ENCODE results near the gene PMP22. TPM values are rescaled to one million over a fixed set of nuclear protein-coding genes. Genes with fewer than 3 reads are reported as not detected.

PMP22 gene
- total RNA-seq, 2 donors from 2014 or later: 192 to 207 TPM

DNA sequence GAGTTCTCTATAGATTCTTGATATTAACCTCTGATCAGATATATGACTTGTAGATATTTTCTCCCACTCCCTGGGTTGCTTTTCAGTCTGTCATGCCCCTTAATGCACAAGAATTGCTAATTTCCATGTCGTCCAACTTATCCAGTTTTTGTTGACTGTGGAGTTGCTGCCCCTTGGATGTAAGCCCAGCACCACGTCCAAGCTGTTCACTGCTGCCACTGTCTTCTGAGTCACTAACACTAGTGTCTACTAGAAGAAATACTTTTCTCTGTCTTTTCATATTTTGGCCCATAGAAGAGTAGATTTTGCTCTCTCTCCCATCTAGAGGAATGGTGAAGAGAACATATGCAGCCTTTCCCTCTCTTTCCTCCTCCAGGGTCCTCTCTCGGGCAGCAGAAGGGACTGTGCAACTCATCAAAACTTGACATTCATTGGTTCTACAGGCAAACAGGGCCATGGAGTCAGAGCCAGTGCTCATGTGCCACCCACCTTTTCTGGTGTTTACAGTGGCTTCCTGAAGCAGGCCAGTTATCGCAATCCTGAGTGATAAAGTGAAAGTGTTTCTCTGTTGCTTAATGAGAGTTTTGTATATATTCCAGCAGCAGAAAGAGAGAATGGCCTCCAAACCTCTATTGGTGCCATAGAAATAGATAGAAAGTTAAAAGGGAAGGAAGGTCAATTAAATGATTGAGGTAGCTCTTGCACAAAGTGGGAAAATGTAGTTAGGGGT, 22.6 kb upstream of the PMP22 start:
- ATAC-seq (ENCODE audit: insufficient number of reproducible peaks, low FRiP score, low read depth): no peak
- Histone ChIP-seq H3K9me3 (no peaks in the 10 kb centered on the region), H3K4me1 (ENCODE audit: control insufficient read depth in 1 of 2, low read depth in 2 of 2) (no peaks in the 10 kb centered on the region), H3K4me3 (no peak overlapping the region), H3K27me3 (replicated peaks; ENCODE audit: insufficient read depth) (no peaks in the 10 kb centered on the region), H3K27ac (no peak overlapping the region), H3K36me3 (no peaks in the 10 kb centered on the region)
- no peak for TF ChIP-seq CTCF (IDR thresholded peaks at IDR 0.05)
- no peak for DNase-seq (ENCODE audit: low spot score)

- TF ChIP-seq CTCF (IDR thresholded peaks at IDR 0.05): no peak
- no peak for DNase-seq (ENCODE audit: low spot score)
- no peak overlapping the region for H3K27ac ChIP-seq
- H3K4me1 ChIP-seq (ENCODE audit: control insufficient read depth in 1 of 2, low read depth in 2 of 2): no peaks in the 10 kb centered on the region
- H3K36me3 ChIP-seq: no peaks in the 10 kb centered on the region
- no peak overlapping the region for H3K4me3 ChIP-seq
- no peaks in the 10 kb centered on the region for H3K9me3 ChIP-seq
- ATAC-seq (ENCODE audit: insufficient number of reproducible peaks, low FRiP score, low read depth): no peak
- no peaks in the 10 kb centered on the region for H3K27me3 ChIP-seq (replicated peaks; ENCODE audit: insufficient read depth)
Observed at GRCh38 chr17:15285466-15285865, 20.3 kb upstream of the PMP22 start.

- Histone ChIP-seq H3K27ac (no peak overlapping the region), H3K27me3 (replicated peaks; ENCODE audit: insufficient read depth) (no peaks in the 10 kb centered on the region), H3K4me1 (ENCODE audit: control insufficient read depth in 1 of 2, low read depth in 2 of 2) (no peaks in the 10 kb centered on the region), H3K9me3 (no peaks in the 10 kb centered on the region), H3K4me3 (no peak overlapping the region), H3K36me3 (no peaks in the 10 kb centered on the region)
- ATAC-seq (ENCODE audit: insufficient number of reproducible peaks, low FRiP score, low read depth): no peak
- no peak for DNase-seq (ENCODE audit: low spot score)
- TF ChIP-seq CTCF (IDR thresholded peaks at IDR 0.05): no peak
Observed at GRCh38 chr17:15284537-15284936, 19.4 kb upstream of the PMP22 start.

GRCh38 chr17:15284107-15284506, 19.0 kb upstream of the PMP22 start:
- ATAC-seq (ENCODE audit: insufficient number of reproducible peaks, low FRiP score, low read depth): no peak
- H3K4me3 ChIP-seq: no peak overlapping the region
- no peak for DNase-seq (ENCODE audit: low spot score)
- H3K27me3 ChIP-seq (replicated peaks; ENCODE audit: insufficient read depth): no peaks in the 10 kb centered on the region
- TF ChIP-seq CTCF (IDR thresholded peaks at IDR 0.05): no peak
- no peaks in the 10 kb centered on the region for H3K4me1 ChIP-seq (ENCODE audit: control insufficient read depth in 1 of 2, low read depth in 2 of 2)
- H3K36me3 ChIP-seq: no peaks in the 10 kb centered on the region
- no peak overlapping the region for H3K27ac ChIP-seq
- H3K9me3 ChIP-seq: no peaks in the 10 kb centered on the region

DNA sequence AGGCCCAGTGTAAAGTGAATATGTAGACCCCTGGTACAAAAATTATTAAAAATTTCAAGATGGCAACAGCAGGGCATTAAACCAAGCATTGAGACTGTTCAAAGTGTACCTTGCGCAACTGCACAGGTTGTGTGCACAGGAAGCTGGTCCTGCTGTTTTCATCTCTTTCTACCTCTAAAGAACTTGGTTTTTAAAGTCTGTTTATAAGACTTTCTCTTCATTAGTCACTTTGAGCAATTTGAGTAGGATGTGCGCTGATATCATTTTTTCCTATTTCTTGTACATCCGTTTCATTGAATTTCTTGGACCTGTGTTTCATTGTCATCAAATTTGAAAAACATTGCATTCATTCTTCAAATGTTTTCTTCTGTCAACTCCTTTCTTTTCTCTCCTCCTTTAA, 16.8 kb upstream of the PMP22 start:
- Histone ChIP-seq H3K27ac (no peak overlapping the region), H3K4me3 (no peak overlapping the region), H3K27me3 (replicated peaks; ENCODE audit: insufficient read depth) (no peaks in the 10 kb centered on the region), H3K36me3 (no peaks in the 10 kb centered on the region), H3K9me3 (no peaks in the 10 kb centered on the region), H3K4me1 (ENCODE audit: control insufficient read depth in 1 of 2, low read depth in 2 of 2) (no peaks in the 10 kb centered on the region)
- DNase-seq (ENCODE audit: low spot score) (no peak), ATAC-seq (ENCODE audit: insufficient number of reproducible peaks, low FRiP score, low read depth) (no peak)
- TF ChIP-seq CTCF (IDR thresholded peaks at IDR 0.05): no peak
